DMS53 treated with DMSO at 0.1 percent for 48 hours (cell line): ENCODE results near the gene C9orf152.
A peak's percentile ranks its signal among the peaks of the same experiment; 100 is the strongest.
"Not testable (repeated sequence)": the region's sequence is repeated elsewhere in the genome, so short reads cannot be mapped to it uniquely, and the experiment has no call there.

Experiments used
- DNase-seq: peaks from one replicate; lab custom pipeline; 2025; ENCODE audit not compliant: unreplicated experiment; lab: John Stamatoyannopoulos, UW

Gene C9orf152

DNA sequence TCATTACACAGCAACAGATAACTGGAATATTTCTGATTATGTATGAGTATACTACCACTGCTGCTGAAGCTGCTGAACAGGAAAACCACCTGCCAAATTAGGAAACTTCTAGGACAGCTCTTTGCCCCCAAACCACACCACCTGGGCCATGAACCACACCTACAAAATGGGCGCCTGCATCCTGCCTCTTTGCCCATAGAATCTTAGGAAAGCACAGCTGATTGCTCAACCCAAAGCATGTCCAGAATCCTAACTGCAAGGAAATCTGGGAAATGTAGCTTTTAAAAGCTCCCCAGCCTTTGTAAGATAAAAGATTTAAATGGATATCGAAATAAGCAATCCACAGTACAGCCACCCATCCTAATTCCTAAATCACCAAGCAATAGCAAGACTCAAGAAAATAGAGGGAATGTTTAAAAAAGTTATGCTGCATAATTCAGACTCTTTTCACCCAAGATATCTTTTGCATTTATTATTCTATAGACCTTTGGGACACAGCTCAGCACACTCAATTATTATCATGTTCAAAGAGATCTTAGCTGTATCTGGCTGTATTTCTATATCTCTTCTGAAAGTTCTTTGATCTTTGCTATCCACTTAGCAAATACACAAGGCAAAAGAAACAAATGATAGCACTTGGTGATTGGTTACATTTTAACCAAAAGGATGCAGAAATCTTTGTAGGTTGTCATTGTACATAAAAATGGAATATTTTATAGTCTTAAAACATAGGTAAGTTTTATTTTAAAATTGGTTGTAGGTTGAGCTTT lies 6.8 kb upstream of the C9orf152 start:
- DNase-seq = no peak

DNA sequence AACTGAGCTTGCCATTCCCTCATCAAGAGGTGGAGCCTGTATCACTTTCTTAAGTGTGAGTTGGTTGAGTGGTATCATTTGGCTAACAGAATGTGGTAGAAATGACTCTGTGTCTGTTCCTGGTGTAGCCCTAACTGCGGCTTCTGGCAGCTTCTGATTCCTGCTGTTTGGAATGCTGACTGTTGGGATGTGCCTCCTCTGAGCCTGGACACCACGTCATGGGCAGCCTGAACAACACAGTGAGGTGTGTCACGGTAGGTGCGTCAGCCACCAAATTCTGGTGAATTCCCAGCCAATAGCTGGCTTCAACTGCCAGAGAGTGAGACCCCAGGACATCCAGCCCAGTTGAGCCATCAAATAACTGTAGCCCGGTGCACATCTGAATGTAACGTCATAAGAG lies 6.1 kb upstream of the C9orf152 start:
- DNase-seq = no peak

DNA sequence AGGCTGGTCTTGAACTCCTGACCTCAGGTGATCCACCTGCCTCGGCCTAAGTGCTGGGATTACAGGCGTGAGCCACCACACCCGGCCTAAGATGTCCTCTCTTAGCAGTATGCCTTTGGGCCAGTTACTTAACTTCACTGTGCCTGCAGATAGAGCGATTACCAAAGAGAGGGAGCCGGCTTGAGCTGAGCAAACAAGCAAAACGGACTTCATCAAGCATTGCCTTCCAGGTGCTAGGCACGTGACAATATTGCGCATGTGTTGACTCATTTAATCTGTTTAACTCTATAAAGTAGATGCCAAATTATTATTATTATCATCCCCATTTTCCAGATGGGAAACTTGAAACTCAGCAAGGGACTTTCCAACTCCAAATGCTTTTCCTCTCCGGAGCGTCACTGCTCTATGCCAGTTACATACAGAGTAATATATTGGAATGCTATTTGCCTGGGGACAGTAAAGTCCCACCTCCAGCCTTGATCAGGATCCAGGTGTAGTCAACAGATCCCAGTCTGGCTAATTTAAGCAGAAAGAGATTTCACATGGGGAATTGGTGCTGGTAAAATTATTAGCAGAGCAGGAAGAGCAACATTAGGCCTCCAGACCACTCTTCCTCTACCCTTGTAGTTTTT lies 5.6 kb upstream of the C9orf152 start:
- no peak for DNase-seq

DNA sequence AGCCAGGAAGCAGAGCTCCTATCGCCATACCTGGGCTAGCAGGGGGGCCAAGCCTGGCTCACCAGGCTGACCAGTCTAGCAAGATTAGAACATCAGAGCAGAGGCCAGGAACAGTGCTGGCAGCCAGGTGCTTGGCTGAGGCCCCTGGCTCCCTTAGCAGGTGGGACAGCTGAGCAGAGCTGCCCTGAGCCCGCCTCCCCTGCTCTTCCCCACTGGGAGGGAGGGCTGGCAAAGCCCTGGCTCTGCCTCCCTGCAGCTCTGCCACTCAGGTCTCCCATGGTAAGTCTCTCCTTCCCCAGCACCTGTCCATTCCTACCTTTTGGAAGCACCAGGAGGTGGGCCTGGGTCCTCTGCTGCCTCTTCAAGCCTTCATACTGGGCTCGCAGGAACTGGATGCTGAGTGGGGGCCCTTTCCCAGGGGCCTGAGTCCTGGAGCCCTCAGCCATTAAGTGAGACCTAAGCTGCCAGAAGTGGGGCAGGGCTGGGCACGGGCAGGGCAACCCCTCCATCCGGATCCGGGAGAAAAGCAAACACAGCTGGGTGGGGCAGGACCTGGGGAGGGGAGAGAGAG lies 803 bp downstream of the C9orf152 start:
- DNase-seq = peak; percentile 86

DNA sequence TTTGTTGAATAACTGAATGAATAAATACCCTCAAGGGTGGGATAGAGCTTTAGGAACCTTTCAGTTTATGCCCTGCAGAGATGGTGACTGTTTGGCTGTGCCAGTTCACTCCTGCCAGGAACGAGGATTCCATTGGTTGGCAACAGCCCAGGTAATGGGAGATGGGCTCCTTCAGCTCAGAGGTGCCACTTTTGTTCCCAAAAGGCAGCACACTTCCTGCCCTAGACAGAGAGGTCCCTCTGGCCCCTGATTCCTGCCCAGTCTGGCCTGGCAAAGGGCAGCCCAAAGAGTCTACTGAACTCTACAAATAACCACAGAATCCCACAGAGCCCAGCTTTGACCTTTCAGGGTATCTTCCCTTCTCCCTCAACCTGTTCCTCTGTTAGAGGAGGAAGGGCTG lies 1.6 kb downstream of the C9orf152 start:
- no peak for DNase-seq

DNA sequence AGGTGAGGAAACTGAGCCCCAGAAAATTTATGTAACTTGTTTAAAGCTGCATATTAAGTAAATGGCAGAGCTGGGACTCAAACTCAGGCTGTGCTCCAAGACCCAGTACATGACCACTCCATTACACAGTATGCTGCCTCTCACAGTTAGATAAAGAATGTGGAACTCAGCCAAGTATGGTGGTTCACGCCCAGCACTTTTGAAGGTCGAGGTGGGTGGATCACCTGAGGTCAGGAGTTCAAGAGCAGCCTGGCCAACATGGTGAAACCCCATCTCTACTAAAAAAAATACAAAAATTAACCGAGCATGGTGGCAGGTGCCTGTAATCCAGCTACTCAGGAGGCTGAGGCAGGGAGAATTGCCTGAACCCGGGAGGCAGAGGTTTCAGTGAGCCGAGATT lies 2.3 kb downstream of the C9orf152 start:
- not testable (repeated sequence) for DNase-seq

DNA sequence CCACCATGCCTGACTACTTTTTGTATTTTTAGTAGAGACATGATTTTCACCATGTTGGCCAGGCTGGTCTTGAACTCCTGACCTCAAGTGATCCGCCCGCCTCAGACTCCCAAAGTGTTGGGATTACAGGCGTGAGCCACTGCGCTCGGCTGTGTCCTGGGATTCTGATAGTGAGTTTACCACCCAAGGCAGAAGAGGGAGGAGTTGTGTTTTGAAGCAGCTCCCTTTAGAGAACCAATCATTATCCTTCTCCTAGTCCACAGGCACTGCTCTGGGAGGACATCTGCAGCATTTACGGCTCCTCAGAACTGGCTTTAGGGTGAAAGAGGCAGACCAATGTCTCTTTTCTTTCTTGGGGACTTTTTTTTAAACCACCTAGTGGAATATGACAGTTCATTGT lies 5.7 kb downstream of the C9orf152 start:
- DNase-seq = no peak

DNA sequence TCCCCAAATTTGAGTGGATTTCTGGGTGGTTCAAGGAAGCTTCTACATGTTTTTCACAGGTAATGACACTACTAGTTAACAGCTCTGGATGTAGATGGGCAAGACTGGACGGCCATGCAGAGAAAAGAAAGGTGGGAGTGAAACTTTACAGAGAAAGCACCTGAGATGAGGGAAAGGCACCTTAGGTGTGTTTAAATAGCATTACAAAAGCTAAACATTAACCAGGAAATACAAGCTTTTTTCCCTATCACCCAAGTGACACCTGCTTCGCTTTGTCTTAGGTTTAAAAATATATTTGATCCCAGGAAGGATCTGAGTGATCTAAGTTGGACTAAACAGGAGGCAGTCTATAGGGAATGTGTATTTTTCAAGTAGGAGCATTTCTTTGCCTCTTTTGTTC lies 8.3 kb downstream of the C9orf152 start:
- peak; percentile 82 for DNase-seq

DNA sequence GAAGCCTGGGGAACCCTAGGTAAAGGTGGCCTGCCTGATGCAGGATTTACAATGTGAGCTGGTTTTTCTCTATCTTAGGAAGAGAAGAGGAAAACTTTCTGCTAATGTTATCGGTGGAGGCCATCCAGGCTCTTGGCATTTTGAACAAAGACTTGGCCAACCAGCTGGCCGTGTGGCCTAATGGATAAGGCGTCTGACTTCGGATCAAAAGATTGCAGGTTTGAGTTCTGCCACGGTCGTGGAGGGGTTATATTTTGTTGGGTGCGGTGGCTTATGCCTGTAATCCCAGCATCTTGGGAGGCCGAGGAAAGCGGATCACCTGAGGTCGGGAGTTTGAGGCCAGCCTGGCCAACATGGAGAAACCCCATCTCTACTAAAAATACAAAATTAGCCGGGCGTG lies 9.6 kb downstream of the C9orf152 start:
- no peak for DNase-seq

DNA sequence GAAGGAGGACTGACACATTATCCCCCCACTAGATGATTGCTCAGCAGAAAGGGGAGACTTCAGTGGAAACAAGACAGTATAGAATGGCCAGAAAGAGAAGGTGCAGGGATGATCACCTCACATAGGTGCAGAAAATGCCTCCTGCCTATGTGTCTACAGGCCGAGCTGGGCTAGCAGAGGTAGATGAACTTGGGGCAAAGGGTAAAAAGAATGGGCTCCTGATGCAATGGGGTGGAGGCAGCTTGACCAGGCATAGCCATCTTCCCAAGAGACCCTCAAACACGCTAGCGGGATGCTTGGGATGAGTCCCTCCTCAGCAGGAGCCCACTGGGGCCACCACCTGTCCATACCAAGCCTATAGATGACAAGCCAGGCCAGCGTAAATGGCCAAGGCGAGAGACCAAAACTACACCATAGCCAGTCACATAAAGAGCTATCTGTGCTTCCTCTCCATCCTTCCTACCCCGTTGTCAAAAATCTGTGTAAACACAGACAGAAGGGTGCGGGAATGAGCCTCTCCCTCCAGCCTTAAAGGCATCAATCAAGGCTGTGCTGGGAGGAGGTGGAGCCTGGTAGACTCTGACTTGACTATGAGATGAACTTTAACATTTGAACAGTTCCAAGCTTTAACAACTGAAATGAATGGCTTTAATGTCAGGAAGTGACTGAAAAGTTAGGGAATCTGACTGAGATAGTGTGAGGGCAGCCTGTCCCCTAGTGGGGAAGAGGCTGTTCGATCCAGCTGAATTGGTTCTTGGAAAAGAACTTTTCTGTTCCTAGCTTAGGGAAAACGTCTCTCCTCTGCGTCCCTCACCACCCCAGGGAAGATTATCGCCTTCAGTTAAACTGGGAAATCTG lies 10.4 kb downstream of the C9orf152 start:
- DNase-seq = no peak

DNA sequence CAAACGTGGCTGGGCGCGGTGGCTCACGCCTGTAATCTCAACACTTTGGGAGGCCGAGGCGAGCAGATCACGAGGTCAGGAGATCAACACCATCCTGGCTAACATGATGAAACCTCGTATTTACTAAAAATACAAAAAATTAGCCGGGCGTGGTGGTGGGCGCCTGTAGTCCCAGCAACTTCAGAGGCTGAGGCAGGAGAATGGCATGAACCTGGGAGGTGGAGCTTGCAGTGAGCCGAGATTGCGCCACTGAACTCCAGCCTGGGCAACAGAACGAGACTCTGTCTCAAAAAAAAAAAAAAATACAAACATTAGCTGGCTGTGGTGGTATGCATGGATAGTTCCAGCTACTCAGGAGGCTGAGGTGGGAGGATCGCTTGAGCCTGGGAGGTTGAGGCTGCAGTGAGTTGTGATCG lies 11.9 kb downstream of the C9orf152 start:
- DNase-seq = not testable (repeated sequence)

DNA sequence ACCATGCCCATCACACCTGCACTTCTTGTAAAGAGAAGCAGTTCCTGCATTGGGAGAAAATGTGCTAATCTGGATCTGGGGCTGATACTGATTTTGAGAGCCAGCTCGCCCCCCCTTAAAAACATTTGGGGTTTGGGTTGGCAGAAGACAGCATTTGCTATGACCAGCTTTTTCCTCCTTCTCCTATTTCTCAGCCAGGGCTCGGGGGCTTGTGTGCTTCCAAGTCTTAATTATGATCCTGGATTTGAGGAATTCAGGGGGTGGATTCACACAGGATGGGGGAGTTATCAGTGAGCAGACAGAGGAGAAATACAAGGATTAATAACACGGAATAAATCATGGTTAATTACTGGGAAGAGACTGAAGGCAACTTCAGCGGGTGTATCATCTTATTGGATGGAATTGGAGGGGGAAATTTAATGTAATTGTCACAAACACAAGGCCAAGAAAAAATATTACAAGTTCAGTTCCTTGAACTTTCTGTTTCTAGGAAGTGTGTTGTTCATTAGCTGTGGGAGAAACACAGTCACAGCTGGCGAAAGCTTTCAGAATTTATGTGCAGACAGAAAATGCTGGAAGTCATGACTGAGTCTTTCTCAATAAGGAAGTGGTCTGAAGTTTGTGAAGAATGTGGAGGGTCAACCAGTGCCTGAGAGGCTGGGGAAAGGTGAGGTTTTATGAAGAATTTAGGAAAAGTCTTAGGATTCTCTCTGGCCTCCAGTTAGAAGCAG lies 15.3 kb downstream of the C9orf152 start:
- DNase-seq = no peak

DNA sequence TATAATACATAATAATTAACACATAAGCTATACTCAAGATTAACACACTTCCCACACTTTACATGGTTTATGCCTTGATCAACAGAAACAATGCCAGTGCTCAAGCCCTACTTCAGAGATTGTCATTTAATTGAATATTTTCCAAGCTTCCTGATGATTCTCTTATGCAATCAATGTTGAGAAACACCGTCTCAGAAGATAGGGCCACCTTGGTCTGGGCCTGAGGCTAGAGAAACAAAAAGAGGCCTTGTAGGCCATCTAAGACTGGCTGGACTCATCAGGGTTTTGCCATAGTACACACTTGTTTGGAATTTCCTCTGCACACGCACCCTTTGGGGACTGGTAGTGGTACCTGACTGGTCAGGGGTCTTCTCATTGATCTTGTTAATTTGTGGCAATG lies 16.3 kb downstream of the C9orf152 start:
- DNase-seq = no peak

DNA sequence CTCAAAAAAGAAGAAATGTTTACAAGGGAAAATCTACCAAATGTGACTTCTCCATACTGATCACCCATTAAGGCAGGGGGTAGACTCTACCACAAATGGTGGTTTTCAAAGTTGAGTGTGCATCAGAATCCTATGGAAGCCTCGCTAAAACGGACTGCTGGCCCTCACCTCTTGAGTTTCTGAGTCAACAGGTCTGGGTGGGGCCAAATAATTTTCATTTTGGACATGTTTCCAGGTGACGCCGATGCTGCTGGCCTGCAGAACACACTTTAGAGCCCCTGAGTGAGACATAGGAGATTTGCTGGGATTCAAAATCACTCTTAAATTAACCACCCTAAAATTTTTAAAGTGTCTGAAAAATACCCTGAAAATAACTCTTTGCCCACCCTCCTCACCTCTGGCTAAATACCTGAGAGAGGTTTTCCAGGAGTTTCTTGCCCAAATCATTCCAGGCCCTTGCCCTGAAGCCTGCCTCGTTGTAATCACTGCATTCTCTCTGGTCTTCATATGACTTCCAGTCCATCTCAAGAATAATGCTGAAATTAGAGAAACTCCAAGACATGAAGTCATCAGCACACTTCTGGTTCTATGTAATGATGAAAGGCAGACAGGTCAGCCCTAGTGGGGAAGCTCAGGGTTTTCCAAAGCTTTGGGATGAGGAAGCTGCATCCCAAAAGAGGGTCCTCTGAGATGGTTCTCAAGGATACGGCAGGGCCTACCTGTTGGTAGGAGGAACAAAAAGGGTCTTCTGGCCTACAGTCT lies 18.2 kb downstream of the C9orf152 start:
- no peak for DNase-seq

DNA sequence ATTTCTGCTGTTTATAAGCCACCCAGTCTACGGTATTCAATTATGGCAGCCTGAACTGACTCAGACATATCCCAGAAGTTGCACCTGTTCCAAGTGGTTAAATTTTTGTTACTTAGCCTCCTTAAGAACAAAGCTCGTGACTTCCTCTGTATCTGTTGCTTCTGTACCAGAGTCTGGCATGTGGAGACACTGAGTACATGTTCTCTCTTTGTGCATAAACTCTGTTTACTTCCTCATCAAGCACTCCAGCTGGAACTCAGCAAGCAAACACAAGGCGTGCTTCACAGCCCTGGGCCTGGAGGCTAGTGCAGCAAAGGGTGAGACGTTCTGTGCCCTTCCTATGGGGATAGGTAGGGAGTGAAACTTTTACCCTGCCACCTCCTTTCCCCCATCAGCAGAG lies 19.0 kb downstream of the C9orf152 start:
- DNase-seq = peak; percentile 82

DNA sequence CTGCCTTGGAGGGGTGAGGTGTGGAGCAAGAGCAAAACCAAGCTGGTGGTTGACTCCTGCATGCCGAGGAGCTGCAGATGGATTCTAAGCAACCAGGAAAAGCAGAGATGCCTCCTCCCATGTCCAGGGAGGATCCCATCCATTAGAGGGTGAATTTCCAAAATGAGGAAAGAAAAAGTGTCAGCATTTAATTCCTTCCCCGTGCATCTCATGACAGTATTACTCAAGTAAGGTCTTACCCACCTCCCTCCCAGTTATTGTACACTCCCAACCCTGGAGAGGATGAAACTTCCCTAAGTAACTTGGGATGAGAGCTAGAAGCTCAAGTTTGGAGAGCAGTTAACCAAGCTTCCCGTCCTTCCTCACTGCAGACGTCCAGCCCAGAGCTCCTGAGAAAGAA lies 19.9 kb downstream of the C9orf152 start:
- DNase-seq = no peak

DNA sequence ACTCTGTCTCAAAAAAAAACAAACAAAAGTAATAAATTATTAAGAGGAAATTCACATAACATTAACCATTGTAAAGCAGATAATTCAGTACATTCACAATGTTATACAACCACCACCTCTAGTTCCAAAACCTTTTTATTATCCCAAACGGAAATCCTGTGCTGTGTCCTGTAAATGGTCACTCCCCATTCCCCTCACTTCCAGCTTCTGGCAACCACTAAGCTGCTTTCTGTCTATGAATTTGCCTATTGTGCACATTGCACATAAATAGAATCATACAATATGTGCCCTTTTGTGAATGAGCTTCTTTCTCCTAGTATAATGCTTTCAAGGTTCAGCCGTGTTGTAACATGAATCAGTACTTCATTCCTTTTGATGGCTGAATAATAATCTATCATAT lies 20.8 kb downstream of the C9orf152 start:
- DNase-seq = no peak

DNA sequence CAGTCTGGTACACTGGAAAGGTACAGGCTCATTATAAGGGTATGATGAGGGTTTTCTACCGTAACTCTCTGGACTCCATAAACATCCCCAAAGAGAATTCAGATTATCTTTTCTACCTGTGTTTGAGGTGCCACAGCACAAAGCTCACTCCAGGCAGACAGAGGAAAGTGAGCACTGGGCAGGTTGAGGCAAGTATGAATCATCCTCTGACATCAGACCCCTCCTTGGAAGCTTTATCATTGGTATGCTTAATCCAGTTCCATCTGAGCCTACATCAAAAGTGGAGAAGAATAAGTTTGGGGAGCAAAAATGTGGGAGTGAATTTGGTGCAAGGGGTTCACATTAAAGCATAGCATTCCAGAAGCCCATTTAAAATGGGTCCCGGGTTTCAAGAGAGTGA lies 21.7 kb downstream of the C9orf152 start:
- DNase-seq = peak; percentile 8

DNA sequence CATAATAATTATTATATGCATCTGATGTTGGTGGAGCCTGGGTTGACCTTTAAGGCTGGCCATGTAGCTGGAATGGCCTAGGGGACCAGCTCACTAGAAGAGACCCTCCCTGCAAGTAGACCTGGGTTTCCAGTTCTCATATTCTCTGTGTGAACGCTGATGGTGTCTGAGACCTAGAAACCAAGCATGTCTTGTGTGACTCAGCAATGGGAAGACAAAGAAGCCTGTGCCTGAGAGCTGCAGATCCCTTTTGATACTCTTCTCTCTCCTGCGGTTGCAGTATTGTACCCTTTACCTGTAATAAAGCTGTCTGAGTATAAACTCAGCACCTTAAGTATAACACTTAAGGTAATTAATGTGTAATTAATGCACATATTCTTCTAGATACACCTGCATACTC lies 22.2 kb downstream of the C9orf152 start:
- no peak for DNase-seq
